Neutrophil (primary cell): ENCODE data around the gene SUSD5.
A peak's percentile ranks its signal among the peaks of the same experiment; 100 is the strongest.
"Not testable (repeated sequence)": the region's sequence is repeated elsewhere in the genome, so short reads cannot be mapped to it uniquely, and the experiment has no call there.

Experiments used
- H3K27ac ChIP-seq: fragments of 200-600 bp; sonication (generic); 2 replicates; pipeline ENCODE4 v1.5.1; 2016; ENCODE audit warnings: mild to moderate bottlenecking, moderate library complexity
- H3K27me3 ChIP-seq: fragments of 200-600 bp; sonication (generic); 2 replicates; pipeline ENCODE4 v1.6.0; 2016; ENCODE audit warnings: mild to moderate bottlenecking
- H3K36me3 ChIP-seq: fragments of 200-600 bp; sonication (generic); 2 replicates; pipeline ENCODE4 v1.5.1; 2017
- H3K4me1 ChIP-seq, 2 experiments: fragments of 200-600 bp in 1 of 2; sonication (generic) in 1 of 2; 1 replicate in 1 of 2; 2 replicates in 1 of 2; pipeline versions ENCODE4 v1.5.1 to v1.6.1; 2013 to 2016; ENCODE audit warnings: low read depth in 1 of 2, low read length in 1 of 2, mild to moderate bottlenecking in 1 of 2, moderate library complexity in 1 of 2; ENCODE audit not compliant: control insufficient read depth in 1 of 2, insufficient read depth in 1 of 2
- H3K4me3 ChIP-seq, 2 experiments: fragments of 200-600 bp in 1 of 2; sonication (generic) in 1 of 2; 1 replicate in 1 of 2; 2 replicates in 1 of 2; pipeline ENCODE4 v1.5.1; 2013 to 2016; ENCODE audit warnings: low read depth in 1 of 2, low read length in 1 of 2, mild to moderate bottlenecking in 1 of 2, moderate library complexity in 1 of 2
- H3K9me3 ChIP-seq: fragments of 200-600 bp; sonication (generic); 2 replicates; pipeline ENCODE4 v1.5.1; 2016
- TF ChIP-seq, protein P1 (sequence below): fragments of 200-600 bp; sonication (generic); IDR thresholded peaks from 2 replicates; pipeline ENCODE4 v1.5.1; 2016; ENCODE audit warnings: antibody characterized with exemption

Gene SUSD5

DNA sequence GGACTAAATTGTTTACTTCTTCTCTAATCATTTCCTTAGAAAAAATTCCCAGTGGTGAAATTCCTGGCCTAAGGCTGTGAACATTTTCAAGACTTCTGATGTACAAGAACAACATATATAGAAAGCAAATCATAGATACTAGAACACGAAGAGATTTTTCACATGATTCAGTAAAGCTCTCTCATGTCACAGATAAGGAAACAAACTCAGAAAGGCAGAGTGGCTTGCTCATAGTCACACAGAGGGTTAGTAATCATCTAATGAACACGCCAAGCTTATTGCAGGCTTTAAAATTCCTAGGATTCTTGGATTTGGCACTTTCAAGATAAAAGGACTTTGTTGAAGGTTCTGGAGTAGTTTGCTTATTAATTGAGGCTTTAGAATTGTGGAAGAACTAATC, 78.6 kb downstream of the SUSD5 start:
- Histone ChIP-seq H3K36me3 (peaks cover 19% of the 10 kb centered on the region), H3K9me3 (no peaks in the 10 kb centered on the region), H3K4me1 (no peaks in the 10 kb centered on the region), H3K27ac (no peak overlapping the region), H3K27me3 (no peaks in the 10 kb centered on the region), H3K4me3 (no peak overlapping the region)
- TF ChIP-seq, protein P1, sequence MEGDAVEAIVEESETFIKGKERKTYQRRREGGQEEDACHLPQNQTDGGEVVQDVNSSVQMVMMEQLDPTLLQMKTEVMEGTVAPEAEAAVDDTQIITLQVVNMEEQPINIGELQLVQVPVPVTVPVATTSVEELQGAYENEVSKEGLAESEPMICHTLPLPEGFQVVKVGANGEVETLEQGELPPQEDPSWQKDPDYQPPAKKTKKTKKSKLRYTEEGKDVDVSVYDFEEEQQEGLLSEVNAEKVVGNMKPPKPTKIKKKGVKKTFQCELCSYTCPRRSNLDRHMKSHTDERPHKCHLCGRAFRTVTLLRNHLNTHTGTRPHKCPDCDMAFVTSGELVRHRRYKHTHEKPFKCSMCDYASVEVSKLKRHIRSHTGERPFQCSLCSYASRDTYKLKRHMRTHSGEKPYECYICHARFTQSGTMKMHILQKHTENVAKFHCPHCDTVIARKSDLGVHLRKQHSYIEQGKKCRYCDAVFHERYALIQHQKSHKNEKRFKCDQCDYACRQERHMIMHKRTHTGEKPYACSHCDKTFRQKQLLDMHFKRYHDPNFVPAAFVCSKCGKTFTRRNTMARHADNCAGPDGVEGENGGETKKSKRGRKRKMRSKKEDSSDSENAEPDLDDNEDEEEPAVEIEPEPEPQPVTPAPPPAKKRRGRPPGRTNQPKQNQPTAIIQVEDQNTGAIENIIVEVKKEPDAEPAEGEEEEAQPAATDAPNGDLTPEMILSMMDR, result no peak

DNA sequence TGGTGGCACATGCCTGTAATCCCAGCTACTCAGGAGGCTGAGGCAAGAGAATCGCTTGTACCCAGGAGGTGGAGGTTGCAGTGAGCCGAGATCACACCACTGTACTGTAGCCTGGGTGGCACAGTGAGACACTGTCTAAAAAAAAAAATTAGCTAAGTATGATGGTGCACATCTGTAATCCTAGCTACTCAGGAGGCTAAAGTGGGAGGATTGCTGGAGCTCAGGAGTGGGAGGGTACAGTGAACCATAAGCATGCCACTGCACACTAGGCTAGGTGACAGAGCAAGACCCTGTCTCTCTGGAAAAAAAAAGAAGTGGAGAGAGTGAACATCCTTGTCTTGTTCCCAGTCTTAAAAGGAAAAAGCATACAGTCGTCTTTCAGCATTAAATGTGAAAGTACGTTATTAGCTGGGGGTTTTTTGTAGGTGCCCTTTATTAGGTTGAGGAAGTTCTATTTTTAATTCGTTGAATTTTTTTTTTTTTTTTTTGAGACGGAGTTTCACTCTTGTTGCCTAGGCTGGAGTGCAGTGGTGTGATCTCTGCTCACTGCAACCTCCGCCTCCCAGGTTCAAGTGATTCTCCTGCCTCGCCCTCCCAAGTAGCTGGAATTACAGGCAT, 79.5 kb downstream of the SUSD5 start:
- H3K9me3 ChIP-seq, H3K27me3 ChIP-seq, H3K4me1 ChIP-seq, H3K4me3 ChIP-seq, H3K27ac ChIP-seq: not testable (repeated sequence)
- peaks cover 21% of the 10 kb centered on the region for H3K36me3 ChIP-seq

DNA sequence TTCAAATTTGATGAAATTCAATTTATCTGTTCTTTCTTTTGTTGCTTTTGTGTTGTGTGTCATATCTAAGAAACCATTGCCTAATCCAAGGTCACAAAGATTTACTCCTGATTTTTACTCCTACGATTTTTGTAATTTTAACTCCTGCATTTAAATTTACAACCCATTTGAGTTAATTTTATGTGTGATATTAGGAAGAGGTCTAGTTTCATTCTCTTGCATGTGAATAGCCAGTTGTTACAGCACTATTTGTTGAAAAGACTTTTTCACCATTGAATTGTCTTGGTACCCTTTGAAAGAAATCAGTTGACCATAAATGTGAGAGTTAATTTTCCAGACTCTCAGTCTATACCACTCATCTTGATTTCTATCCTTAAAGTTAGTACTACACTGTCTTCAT, 80.9 kb downstream of the SUSD5 start:
- H3K9me3 ChIP-seq, result no peaks in the 10 kb centered on the region
- H3K4me3 ChIP-seq, result no peak overlapping the region
- peaks cover 19% of the 10 kb centered on the region for H3K36me3 ChIP-seq
- no peak overlapping the region for H3K27ac ChIP-seq
- TF ChIP-seq, protein P1, result no peak
- H3K4me1 ChIP-seq, result no peaks in the 10 kb centered on the region
- no peaks in the 10 kb centered on the region for H3K27me3 ChIP-seq

DNA sequence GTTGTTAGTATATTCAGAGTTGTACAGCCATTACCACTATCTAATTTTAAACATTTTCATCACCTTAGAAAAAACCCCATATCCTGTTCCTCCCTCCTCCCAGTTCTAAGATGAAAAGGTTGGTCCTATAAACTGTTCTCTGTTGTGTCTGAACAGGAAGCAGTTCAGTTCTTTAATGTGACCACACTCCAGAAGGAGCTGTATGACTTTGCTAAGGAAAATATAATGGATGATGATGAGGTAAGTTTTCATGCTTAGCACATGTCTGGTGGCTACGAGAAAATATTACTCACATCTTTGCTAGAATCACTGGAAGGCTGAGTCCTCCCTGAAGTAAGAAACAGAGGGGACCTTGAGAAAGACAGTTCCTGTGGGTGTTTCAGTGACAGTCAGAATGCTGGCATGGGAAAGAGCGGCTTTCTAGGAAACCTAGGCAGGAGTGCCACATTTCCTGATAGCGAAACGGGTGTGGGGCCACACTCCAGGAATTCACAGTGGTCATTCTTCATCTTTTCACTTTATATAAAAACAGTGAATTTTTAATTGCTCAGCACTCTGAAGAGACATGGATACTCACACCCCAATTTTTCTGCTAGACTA, 84.5 kb downstream of the SUSD5 start:
- no peak overlapping the region for H3K4me3 ChIP-seq
- no peak overlapping the region for H3K27ac ChIP-seq
- H3K27me3 ChIP-seq, result no peaks in the 10 kb centered on the region
- TF ChIP-seq, protein P1, result no peak
- no peaks in the 10 kb centered on the region for H3K9me3 ChIP-seq
- H3K4me1 ChIP-seq, result no peaks in the 10 kb centered on the region
- H3K36me3 ChIP-seq, result peaks cover 15% of the 10 kb centered on the region

DNA sequence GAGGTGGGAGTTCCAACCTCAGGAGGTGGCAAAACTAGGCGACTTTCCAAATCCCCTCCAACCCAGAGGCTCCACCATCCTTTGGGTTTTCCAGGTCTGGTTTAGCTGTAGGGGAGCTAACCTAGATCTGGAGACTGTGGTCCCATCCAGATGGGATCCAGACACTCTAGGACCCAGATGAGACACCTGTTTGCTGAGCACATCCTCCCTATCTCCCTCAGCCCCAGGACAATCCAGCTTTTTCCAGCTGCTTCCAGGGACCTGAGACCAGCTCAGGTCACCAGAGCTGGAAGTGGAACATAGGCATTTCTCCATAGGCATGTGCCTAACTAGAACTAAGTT, 86.6 kb downstream of the SUSD5 start:
- Histone ChIP-seq H3K27ac (no peak overlapping the region), H3K4me3 (no peak overlapping the region), H3K4me1 (no peaks in the 10 kb centered on the region), H3K36me3 (peaks cover 15% of the 10 kb centered on the region), H3K27me3 (no peaks in the 10 kb centered on the region), H3K9me3 (no peaks in the 10 kb centered on the region)
- TF ChIP-seq, protein P1, result no peak

DNA sequence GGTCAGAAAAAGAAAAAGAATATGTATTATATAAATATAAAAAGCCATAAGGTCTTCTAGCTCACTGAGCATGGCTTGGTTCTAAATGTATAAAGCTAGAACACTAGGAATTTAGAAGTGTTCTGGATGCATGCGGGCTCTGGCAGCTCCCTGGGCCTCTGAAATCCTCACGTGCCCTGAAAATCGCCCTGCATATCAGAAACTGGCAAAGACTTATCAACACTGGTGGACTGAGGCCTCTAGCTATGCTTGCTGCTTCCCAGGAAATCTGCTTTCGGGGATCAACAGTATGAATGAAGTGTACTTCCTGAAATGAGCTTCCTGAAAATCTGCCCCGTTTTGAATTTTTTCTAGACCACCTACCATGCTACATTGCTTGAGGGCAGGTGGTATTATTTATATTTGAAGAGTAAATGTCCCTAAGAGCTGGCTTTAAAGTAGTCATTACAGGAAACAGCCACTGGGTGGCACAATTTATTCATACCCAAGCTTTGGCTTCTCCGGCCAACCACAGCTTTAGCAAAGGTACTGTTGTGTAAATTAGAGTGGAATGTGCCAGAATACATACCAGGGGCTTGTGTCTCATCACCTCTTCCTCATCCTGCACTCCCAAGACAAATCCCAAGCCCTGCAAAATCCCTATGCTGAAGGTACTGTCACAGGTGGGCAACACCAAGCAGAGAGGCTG, 87.1 kb downstream of the SUSD5 start:
- Histone ChIP-seq H3K27me3 (no peaks in the 10 kb centered on the region), H3K9me3 (no peaks in the 10 kb centered on the region), H3K36me3 (peaks cover 15% of the 10 kb centered on the region), H3K27ac (no peak overlapping the region), H3K4me1 (no peaks in the 10 kb centered on the region), H3K4me3 (no peak overlapping the region)
- TF ChIP-seq, protein P1, result peak; percentile 87
